Vagina (tissue), 2 donors: Measurements from ENCODE around the gene FMC1.
"Not testable (repeated sequence)": the region's sequence is repeated elsewhere in the genome, so short reads cannot be mapped to it uniquely, and the experiment has no call there.

Experiments used
- POLR2A ChIP-seq, 2 donors: fragments of 450-650 bp; IDR thresholded peaks; one replicate each; pipeline ENCODE4 v1.6.1; 2017; ENCODE audit warnings: antibody characterized with exemption in 2 of 2, mild to moderate bottlenecking in 2 of 2, moderate library complexity in 2 of 2
- POLR2AphosphoS5 ChIP-seq, 2 donors: sonication (generic); formaldehyde crosslinking; IDR thresholded peaks; one replicate each; pipeline ENCODE4 v1.9.0; 2017; ENCODE audit warnings: antibody characterized with exemption in 2 of 2, mild to moderate bottlenecking in 2 of 2, low read depth in 1 of 2; ENCODE audit not compliant: insufficient read depth in 1 of 2
- TF ChIP-seq, protein P1 (sequence below), 3 experiments: fragments of 450-650 bp in 2 of 3; fragments of 200-600 bp in 1 of 3; sonication (generic) in 1 of 3; IDR thresholded peaks; one replicate each; pipeline ENCODE4 v1.5.1; 2017 to 2019; ENCODE audit warnings: antibody characterized with exemption in 3 of 3, mild to moderate bottlenecking in 2 of 3, moderate library complexity in 2 of 3

DNA sequence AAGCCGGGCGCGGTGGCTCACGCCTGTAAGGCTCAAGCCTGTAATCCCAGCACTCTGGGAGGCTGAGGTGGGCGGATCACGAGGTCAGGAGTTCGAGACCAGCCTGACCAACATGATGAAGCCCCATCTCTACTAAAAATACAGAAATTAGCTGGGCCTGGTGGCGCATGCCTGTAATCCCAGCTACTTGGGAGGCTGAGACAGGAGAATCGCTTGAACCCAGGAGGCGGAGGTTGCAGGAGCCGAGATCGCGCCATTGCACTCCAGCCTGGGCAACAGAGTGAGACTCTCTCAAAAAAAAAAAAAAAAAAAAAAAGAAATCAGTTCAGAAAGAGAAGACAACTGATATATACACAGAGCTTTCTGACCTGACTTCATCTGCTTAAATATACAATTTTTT lies 7.7 kb upstream of the FMC1 start:
- TF ChIP-seq, protein P1, sequence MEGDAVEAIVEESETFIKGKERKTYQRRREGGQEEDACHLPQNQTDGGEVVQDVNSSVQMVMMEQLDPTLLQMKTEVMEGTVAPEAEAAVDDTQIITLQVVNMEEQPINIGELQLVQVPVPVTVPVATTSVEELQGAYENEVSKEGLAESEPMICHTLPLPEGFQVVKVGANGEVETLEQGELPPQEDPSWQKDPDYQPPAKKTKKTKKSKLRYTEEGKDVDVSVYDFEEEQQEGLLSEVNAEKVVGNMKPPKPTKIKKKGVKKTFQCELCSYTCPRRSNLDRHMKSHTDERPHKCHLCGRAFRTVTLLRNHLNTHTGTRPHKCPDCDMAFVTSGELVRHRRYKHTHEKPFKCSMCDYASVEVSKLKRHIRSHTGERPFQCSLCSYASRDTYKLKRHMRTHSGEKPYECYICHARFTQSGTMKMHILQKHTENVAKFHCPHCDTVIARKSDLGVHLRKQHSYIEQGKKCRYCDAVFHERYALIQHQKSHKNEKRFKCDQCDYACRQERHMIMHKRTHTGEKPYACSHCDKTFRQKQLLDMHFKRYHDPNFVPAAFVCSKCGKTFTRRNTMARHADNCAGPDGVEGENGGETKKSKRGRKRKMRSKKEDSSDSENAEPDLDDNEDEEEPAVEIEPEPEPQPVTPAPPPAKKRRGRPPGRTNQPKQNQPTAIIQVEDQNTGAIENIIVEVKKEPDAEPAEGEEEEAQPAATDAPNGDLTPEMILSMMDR (IDR thresholded peaks at IDR 0.05), result not testable (repeated sequence)
- not testable (repeated sequence) for TF ChIP-seq POLR2AphosphoS5 (IDR thresholded peaks at IDR 0.05; ENCODE audit: insufficient read depth in 1 of 2, low read depth in 1 of 2); POLR2A (IDR thresholded peaks at IDR 0.05)
